SK-N-SH (cell line): ENCODE measurements around the gene ZNF217. TPM values are rescaled to one million over a fixed set of nuclear protein-coding genes. Genes with fewer than 3 reads are reported as not detected.

Experiments
- CTCF ChIA-PET: fragments of 300-600, 350-600 bp; formaldehyde crosslinking; extraction: SDS; loops from one replicate; lab custom pipeline; 2021; lab: Yijun Ruan, JAX
- POLR2A ChIA-PET: fragments of 350-600 bp; sonication (Branson Sonifier 250); formaldehyde crosslinking; extraction: SDS; loops from one replicate; lab custom pipeline; 2020; ENCODE audit warnings: antibody characterized with exemption, inconsistent platforms; lab: Yijun Ruan, JAX
- DNase-seq: peaks from one replicate; pipeline ENCODE4 v3.0.0; 2012
- H2AFZ ChIP-seq: fragments of 200-600 bp; sonication (generic); 2 replicates; pipeline ENCODE4 v1.8.1; 2016; ENCODE audit warnings: antibody characterized with exemption, mild to moderate bottlenecking, low read depth
- H3F3A ChIP-seq: fragments of 200-600 bp; sonication (generic); replicated peaks from 2 replicates; pipeline ENCODE3; 2016; ENCODE audit warnings: antibody characterized with exemption, mild to moderate bottlenecking; ENCODE audit not compliant: insufficient read depth
- H3K27ac ChIP-seq, 2 experiments: fragments of 200-500 bp in 1 of 2; fragments of 200-600 bp in 1 of 2; sonication (Bioruptor generic) in 1 of 2; sonication (generic), shearing (Covaris generic) in 1 of 2; 2 replicates each; pipeline versions ENCODE4 v1.5.1 to v1.6.1; 2014 to 2016; ENCODE audit warnings: low read depth in 2 of 2, inconsistent platforms in 1 of 2, low read length in 1 of 2, mild to moderate bottlenecking in 1 of 2, mixed read lengths in 1 of 2
- H3K27me3 ChIP-seq: fragments of 200-600 bp; sonication (generic), shearing (Covaris generic); 2 replicates; pipeline ENCODE4 v1.6.1; 2016; ENCODE audit warnings: mixed run types; ENCODE audit not compliant: insufficient read depth
- H3K36me3 ChIP-seq, 2 experiments: fragments of 200-500 bp in 1 of 2; fragments of 200-600 bp in 1 of 2; sonication (Bioruptor generic) in 1 of 2; sonication (generic) in 1 of 2; replicated peaks in 1 of 2; 2 replicates each; pipeline versions ENCODE3 to v1.5.1; 2014 to 2016; ENCODE audit warnings: low read length in 1 of 2, mild to moderate bottlenecking in 1 of 2; ENCODE audit not compliant: insufficient read depth in 2 of 2, control insufficient read depth in 1 of 2
- H3K4me1 ChIP-seq, 2 experiments: fragments of 200-500 bp in 1 of 2; fragments of 200-600 bp in 1 of 2; sonication (Bioruptor generic) in 1 of 2; sonication (generic), shearing (Covaris generic) in 1 of 2; 2 replicates each; pipeline versions ENCODE4 v1.5.1 to v1.6.1; 2014 to 2016; ENCODE audit warnings: low read depth in 1 of 2, low read length in 1 of 2, mixed run types in 1 of 2; ENCODE audit not compliant: insufficient read depth in 2 of 2, control insufficient read depth in 1 of 2
- H3K4me2 ChIP-seq: fragments of 200-600 bp; sonication (generic), shearing (Covaris generic); 2 replicates; pipeline ENCODE4 v1.6.1; 2017; ENCODE audit warnings: mixed run types
- H3K4me3 ChIP-seq, 2 experiments: fragments of 200-500 bp in 1 of 2; fragments of 200-600 bp in 1 of 2; sonication (Bioruptor generic) in 1 of 2; sonication (generic), shearing (Covaris generic) in 1 of 2; 2 replicates each; pipeline versions ENCODE4 v1.5.1 to v1.8.1; 2014 to 2016; ENCODE audit warnings: low read depth in 2 of 2, inconsistent platforms in 1 of 2, low read length in 1 of 2, mild to moderate bottlenecking in 1 of 2, mixed read lengths in 1 of 2, moderate library complexity in 1 of 2
- H3K79me2 ChIP-seq: fragments of 200-600 bp; sonication (generic); 2 replicates; pipeline ENCODE4 v1.8.1; 2017; ENCODE audit warnings: mild to moderate bottlenecking; ENCODE audit not compliant: insufficient read depth
- H3K9ac ChIP-seq: fragments of 200-600 bp; sonication (generic); 2 replicates; pipeline ENCODE4 v1.6.1; 2017; ENCODE audit warnings: mixed run types
- H3K9me2 ChIP-seq: fragments of 200-600 bp; sonication (generic); 2 replicates; pipeline ENCODE4 v1.6.1; 2017; ENCODE audit warnings: mixed run types
- H3K9me3 ChIP-seq: fragments of 200-600 bp; sonication (generic); 2 replicates; pipeline ENCODE4 v1.6.1; 2017; ENCODE audit warnings: mixed run types, mild to moderate bottlenecking, moderate library complexity
- H4K20me1 ChIP-seq: fragments of 200-600 bp; sonication (generic); 2 replicates; pipeline ENCODE4 v1.6.1; 2017; ENCODE audit warnings: mild to moderate bottlenecking, mixed run types; ENCODE audit not compliant: insufficient read depth
- CTCF ChIP-seq: fragments of 200-600 bp; sonication (generic); IDR thresholded peaks from 2 replicates; pipeline ENCODE4 v1.6.1; 2017; ENCODE audit warnings: antibody characterized with exemption, mild to moderate bottlenecking, moderate library complexity
- ELF1 ChIP-seq: IDR thresholded peaks from 2 replicates; pipeline ENCODE4 v1.4.0; 2012
- EP300 ChIP-seq, 2 experiments: IDR thresholded peaks; 2 replicates each; pipeline versions ENCODE4 v1.4.0 to v1.6.1; 2012; ENCODE audit warnings: borderline replicate concordance in 1 of 2, low read depth in 1 of 2, low read length in 1 of 2
- EZH2phosphoT487 ChIP-seq: fragments of 200-600 bp; sonication (generic); IDR thresholded peaks from 2 replicates; pipeline ENCODE4 v1.6.1; 2017; ENCODE audit warnings: low read depth, mixed run types, mild to moderate bottlenecking, antibody characterized with exemption, moderate library complexity, borderline replicate concordance
- FOSL2 ChIP-seq: IDR thresholded peaks from 2 replicates; pipeline ENCODE4 v1.4.0; 2012; ENCODE audit warnings: low read depth, mild to moderate bottlenecking, moderate library complexity, borderline replicate concordance
- IRF3 ChIP-seq: fragments of 150-350 bp; IDR thresholded peaks from 2 replicates; pipeline ENCODE4 v1.6.1; 2016; ENCODE audit warnings: mild to moderate bottlenecking, low read depth, low read length
- JUND ChIP-seq: IDR thresholded peaks from 2 replicates; pipeline ENCODE4 v1.4.0; 2012
- MAX ChIP-seq: IDR thresholded peaks from 2 replicates; pipeline ENCODE4 v1.4.0; 2012; ENCODE audit warnings: low read depth
- MXI1 ChIP-seq: IDR thresholded peaks from 2 replicates; pipeline ENCODE4 v1.6.1; 2012; ENCODE audit warnings: mild to moderate bottlenecking, low read depth, low read length, improper control_type of control experiment
- NRF1 ChIP-seq: IDR thresholded peaks from 2 replicates; pipeline ENCODE4 v1.6.1; 2012; ENCODE audit warnings: low read depth, mild to moderate bottlenecking, low read length
- RAD21 ChIP-seq: IDR thresholded peaks from 2 replicates; pipeline ENCODE4 v1.6.1; 2012; ENCODE audit warnings: mild to moderate bottlenecking, low read length
- RFX5 ChIP-seq: IDR thresholded peaks from 2 replicates; pipeline ENCODE4 v1.6.1; 2012; ENCODE audit warnings: mild to moderate bottlenecking, improper control_type of control experiment, low read length
- SMC3 ChIP-seq: IDR thresholded peaks from 2 replicates; pipeline ENCODE4 v1.6.1; 2012; ENCODE audit warnings: low read depth, low read length, improper control_type of control experiment
- TAF1 ChIP-seq: IDR thresholded peaks from 2 replicates; pipeline ENCODE4 v1.6.1; 2012; ENCODE audit warnings: low read depth, mild to moderate bottlenecking, low read length, moderate library complexity, borderline replicate concordance
- TCF12 ChIP-seq: IDR thresholded peaks from 2 replicates; pipeline ENCODE4 v1.4.0; 2012
- WGBS: methylation state at CpG from one replicate; pipeline ENCODE4 v1.1.6; 2017; ENCODE audit warnings: low lambda C conversion rate; 5-methylcytosine and 5-hydroxymethylcytosine counted together
- polyA plus RNA-seq, 3 experiments: library from polyadenylated mRNA; depleted of rRNA; stranded (reverse); fragments of >200 nt; gene quantifications; 2 replicates each; pipeline ENCODE4 v1.2.3, GENCODE V29; 2012
- TF ChIP-seq, protein P1 (sequence below): IDR thresholded peaks from 2 replicates; pipeline ENCODE4 v1.4.0; 2012; ENCODE audit warnings: low read depth, borderline replicate concordance

Gene ZNF217
- polyA plus RNA-seq, 1 of the 3 experiments (the other 2 are of a cell fraction) = 6.9 TPM

- TF ChIP-seq, protein P1, sequence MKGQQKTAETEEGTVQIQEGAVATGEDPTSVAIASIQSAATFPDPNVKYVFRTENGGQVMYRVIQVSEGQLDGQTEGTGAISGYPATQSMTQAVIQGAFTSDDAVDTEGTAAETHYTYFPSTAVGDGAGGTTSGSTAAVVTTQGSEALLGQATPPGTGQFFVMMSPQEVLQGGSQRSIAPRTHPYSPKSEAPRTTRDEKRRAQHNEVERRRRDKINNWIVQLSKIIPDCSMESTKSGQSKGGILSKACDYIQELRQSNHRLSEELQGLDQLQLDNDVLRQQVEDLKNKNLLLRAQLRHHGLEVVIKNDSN = no peak
- TF ChIP-seq NRF1 = no peak
- TF ChIP-seq RFX5 = no peak
- no peak for TF ChIP-seq FOSL2
- TF ChIP-seq RAD21 = no peak
- no peak for TF ChIP-seq EP300 (IDR thresholded peaks at IDR 0.05; ENCODE audit: borderline replicate concordance in 1 of 2, low read depth in 1 of 2, low read length in 1 of 2)
These were observed 23.9 kb downstream of the ZNF217 start (continued) for GRCh38 chr20:53569606-53570307.

GRCh38 chr20:53569005-53569404 is 24.6 kb downstream of the ZNF217 start:
- H3K4me1 ChIP-seq = peaks cover 0 to 4% of the 10 kb centered on the region in 2 experiments; a peak in 1 of 4 replicates
- H3K9me2 ChIP-seq = no peaks in the 10 kb centered on the region
- ChIA-PET POLR2A (no interaction called here), CTCF (interaction anchor here (1.5 kb wide), 1 partner anchor 9 kb away, joined by 7 read pairs; no protein-coding TSS in a partner anchor)
- no peak for DNase-seq
- 95% methylated on average over 2 of the region's 2 CpGs for WGBS
- H3K4me2 ChIP-seq = no peak overlapping the region
- peaks cover 92% of the 10 kb centered on the region for H3K79me2 ChIP-seq
- H3K27me3 ChIP-seq = no peaks in the 10 kb centered on the region
- no peak overlapping the region for H3K4me3 ChIP-seq
- peaks cover 48 to 94% of the 10 kb centered on the region in 2 experiments for H3K36me3 ChIP-seq
- TF ChIP-seq EP300 (IDR thresholded peaks at IDR 0.05; ENCODE audit: borderline replicate concordance in 1 of 2, low read depth in 1 of 2, low read length in 1 of 2) (no peak), MAX (no peak), EZH2phosphoT487 (no peak), IRF3 (no peak), RAD21 (no peak), MXI1 (no peak), TCF12 (no peak), NRF1 (no peak), SMC3 (no peak), CTCF (no peak), JUND (no peak), ELF1 (no peak), TAF1 (no peak)
- no peak overlapping the region for H3K9ac ChIP-seq
- H4K20me1 ChIP-seq = peaks cover 62% of the 10 kb centered on the region
- H3F3A ChIP-seq = peaks cover 41% of the 10 kb centered on the region
- no peaks in the 10 kb centered on the region for H3K9me3 ChIP-seq
- no peak overlapping the region for H3K27ac ChIP-seq
- H2AFZ ChIP-seq = no peak overlapping the region
